Lower lobe of right lung (tissue), 2 donors: ENCODE results near the gene RPGRIP1L. TPM values are rescaled to one million over a fixed set of nuclear protein-coding genes. Genes with fewer than 3 reads are reported as not detected.

ENCODE experiments used
- ATAC-seq, 2 donors: fragments of 200-7000 bp; cut with Tn5 transposase; one replicate each; pipeline ENCODE4 v1.9.1; 2020 to 2022; ENCODE audit warnings: mild to moderate bottlenecking in 2 of 2, moderate library complexity in 2 of 2
- DNase-seq: peaks from one replicate; pipeline ENCODE4 v3.0.0-alpha.2; 2020
- H3K27ac ChIP-seq: fragments of 200-600 bp; one replicate; pipeline ENCODE4 v1.8.0; 2022
- H3K27me3 ChIP-seq: fragments of 200-600 bp; one replicate; pipeline ENCODE4 v1.8.0; 2022; ENCODE audit warnings: low read depth
- H3K36me3 ChIP-seq: fragments of 200-600 bp; one replicate; pipeline ENCODE4 v1.8.0; 2022; ENCODE audit warnings: mild to moderate bottlenecking
- H3K4me1 ChIP-seq: fragments of 200-600 bp; one replicate; pipeline ENCODE4 v1.8.0; 2022
- H3K4me3 ChIP-seq: fragments of 200-600 bp; one replicate; pipeline ENCODE4 v1.8.0; 2022; ENCODE audit warnings: mild to moderate bottlenecking
- H3K9me3 ChIP-seq: fragments of 200-600 bp; one replicate; pipeline ENCODE4 v1.8.0; 2022
- intact Hi-C: fragments of 100-400 bp; cut with DNase I; formaldehyde crosslinking; loops from one replicate; pipeline ENCODE4 v1.11.0; 2022
- total RNA-seq: library from RNA; stranded (reverse); fragmentation: NEBNext Ultra II Directional; extraction: Animal tissue kit (Norgen Biotek cat#: 25700); gene quantifications from one replicate; pipeline ENCODE4 v1.2.1, GENCODE V29; 2021
- TF ChIP-seq, protein P1 (sequence below): fragments of 200-600 bp; IDR thresholded peaks from one replicate; pipeline ENCODE4 v1.8.0; 2022; ENCODE audit warnings: antibody characterized with exemption, mild to moderate bottlenecking
- donor health status: DM: no; HTN: yes; CAD: no; lungs with severe emphysema.

Gene RPGRIP1L
- total RNA-seq, 1 donor from 2014 or later = 6.6 TPM

DNA sequence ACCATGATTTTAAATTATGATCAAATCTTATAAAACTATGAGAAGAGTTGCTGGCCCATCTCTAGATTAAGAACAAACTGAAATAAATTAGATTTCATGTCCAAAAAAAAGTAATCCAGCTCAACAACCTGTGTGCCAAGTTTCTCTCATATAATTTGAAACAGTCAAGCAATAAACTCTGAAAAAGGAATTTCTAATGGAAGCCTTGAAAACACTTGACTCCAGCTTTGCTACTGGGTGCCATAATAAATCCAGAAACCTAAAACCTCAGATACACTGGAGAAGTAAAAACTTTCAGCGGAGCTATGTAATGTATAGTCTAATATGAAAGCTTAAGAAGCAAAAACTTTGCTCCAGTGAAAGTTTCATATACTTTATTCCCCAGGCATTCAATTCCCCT lies 25.5 kb downstream of the RPGRIP1L start:
- Histone ChIP-seq H3K27ac (no peak overlapping the region), H3K36me3 (no peaks in the 10 kb centered on the region), H3K9me3 (no peaks in the 10 kb centered on the region), H3K4me1 (no peaks in the 10 kb centered on the region), H3K27me3 (no peaks in the 10 kb centered on the region), H3K4me3 (no peak overlapping the region)
- ATAC-seq (no peak), DNase-seq (no peak)
- TF ChIP-seq, protein P1, sequence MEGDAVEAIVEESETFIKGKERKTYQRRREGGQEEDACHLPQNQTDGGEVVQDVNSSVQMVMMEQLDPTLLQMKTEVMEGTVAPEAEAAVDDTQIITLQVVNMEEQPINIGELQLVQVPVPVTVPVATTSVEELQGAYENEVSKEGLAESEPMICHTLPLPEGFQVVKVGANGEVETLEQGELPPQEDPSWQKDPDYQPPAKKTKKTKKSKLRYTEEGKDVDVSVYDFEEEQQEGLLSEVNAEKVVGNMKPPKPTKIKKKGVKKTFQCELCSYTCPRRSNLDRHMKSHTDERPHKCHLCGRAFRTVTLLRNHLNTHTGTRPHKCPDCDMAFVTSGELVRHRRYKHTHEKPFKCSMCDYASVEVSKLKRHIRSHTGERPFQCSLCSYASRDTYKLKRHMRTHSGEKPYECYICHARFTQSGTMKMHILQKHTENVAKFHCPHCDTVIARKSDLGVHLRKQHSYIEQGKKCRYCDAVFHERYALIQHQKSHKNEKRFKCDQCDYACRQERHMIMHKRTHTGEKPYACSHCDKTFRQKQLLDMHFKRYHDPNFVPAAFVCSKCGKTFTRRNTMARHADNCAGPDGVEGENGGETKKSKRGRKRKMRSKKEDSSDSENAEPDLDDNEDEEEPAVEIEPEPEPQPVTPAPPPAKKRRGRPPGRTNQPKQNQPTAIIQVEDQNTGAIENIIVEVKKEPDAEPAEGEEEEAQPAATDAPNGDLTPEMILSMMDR = no peak
- intact Hi-C loops = no loop called here

DNA sequence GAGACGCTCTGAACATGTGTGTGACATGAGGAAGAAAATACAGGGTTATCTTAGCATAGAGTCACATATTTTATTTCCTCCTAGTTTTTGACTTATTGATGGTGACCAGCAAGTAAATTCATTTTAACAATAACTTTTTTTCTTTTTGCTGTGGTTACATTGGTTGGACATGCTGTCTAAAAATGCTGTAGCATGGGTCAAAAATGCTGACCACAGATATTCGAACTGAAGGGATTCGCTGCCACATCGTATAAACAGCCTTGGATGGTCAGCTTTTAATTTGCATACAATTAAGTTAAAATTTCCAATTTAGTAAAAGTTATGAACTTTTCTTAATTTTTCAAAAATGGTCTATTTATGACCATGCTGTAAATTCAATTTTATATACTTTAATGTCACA lies 30.5 kb downstream of the RPGRIP1L start:
- Histone ChIP-seq H3K9me3 (no peaks in the 10 kb centered on the region), H3K4me1 (no peaks in the 10 kb centered on the region), H3K27me3 (no peaks in the 10 kb centered on the region), H3K4me3 (no peak overlapping the region), H3K36me3 (no peaks in the 10 kb centered on the region), H3K27ac (no peak overlapping the region)
- ATAC-seq = no peak
- intact Hi-C loops = no loop called here
- TF ChIP-seq, protein P1 = no peak
- no peak for DNase-seq

DNA sequence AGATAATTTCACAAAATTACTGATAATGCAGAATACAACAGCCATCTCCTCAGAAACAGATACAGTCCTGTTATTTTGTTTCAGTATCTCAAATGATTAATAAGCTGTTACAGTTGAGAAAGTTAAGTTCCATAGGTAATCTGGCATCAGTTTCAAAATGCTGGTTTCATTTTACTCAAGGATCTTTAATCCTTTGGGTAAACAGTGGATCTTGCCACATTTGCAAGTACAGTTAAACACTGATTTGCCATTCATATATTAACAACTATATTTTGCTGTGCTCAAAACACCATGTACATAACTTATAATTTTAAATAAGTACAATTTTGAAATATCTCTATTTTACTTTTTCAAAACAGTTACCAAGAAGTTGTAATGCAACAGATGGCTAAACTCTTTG lies 31.2 kb downstream of the RPGRIP1L start:
- TF ChIP-seq, protein P1 = no peak
- H3K27me3 ChIP-seq = no peaks in the 10 kb centered on the region
- no peaks in the 10 kb centered on the region for H3K9me3 ChIP-seq
- no peaks in the 10 kb centered on the region for H3K4me1 ChIP-seq
- no peak overlapping the region for H3K27ac ChIP-seq
- intact Hi-C loops = no loop called here
- ATAC-seq (no peak), DNase-seq (no peak)
- no peak overlapping the region for H3K4me3 ChIP-seq
- no peaks in the 10 kb centered on the region for H3K36me3 ChIP-seq

DNA sequence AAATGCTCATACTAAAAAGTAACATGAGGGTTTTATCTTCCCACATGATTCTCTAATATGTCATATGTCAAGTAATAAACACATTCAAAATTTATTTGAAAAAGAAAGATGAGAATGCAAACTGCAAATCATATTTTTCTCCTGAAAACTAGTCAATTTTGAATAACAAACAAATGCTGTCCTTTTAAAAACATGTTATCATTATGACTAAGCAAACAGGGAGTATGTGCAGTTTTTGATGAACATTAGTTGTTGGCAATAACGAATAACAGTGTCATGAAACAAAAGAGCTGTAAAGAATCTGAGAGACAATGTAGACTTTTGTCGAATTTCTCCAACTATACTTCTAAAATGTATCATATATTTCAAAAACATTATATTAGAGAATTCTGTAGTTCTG lies 34.8 kb downstream of the RPGRIP1L start:
- ATAC-seq (no peak), DNase-seq (no peak)
- H3K36me3 ChIP-seq = no peaks in the 10 kb centered on the region
- H3K4me1 ChIP-seq = no peaks in the 10 kb centered on the region
- no peak overlapping the region for H3K27ac ChIP-seq
- no peak overlapping the region for H3K4me3 ChIP-seq
- no peaks in the 10 kb centered on the region for H3K27me3 ChIP-seq
- intact Hi-C loops = no loop called here
- no peaks in the 10 kb centered on the region for H3K9me3 ChIP-seq
- TF ChIP-seq, protein P1 = no peak

DNA sequence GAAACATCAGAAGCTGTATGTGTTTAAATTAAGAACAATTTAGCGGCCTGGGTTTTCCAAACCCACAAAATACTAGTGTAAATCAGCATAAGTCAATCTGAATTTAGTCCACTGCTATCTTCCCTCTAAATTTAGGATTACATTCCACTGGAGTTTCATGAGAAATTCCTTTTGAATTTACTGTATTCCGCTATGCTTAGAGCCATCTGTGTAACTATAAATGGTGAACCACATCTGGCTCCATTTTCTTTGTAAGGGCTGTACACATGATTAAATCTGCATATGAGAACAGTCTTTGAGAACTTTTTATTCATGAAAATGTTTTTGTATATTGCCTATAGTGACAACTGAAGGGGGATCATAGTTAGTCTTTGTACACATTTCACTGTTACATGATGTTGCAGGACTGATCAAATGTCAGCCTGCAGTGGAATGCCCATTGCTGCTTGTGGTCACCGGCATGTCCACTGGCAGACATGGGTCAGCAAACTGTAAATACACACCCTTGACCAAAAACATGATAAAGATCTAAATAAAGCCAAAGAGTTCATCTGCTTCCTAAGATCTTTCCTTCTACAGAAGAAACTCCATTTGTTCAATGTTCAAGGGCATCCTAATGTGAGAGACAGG lies 36.8 kb downstream of the RPGRIP1L start:
- Histone ChIP-seq H3K9me3 (no peaks in the 10 kb centered on the region), H3K36me3 (no peaks in the 10 kb centered on the region), H3K27ac (no peak overlapping the region), H3K4me1 (no peaks in the 10 kb centered on the region), H3K27me3 (no peaks in the 10 kb centered on the region), H3K4me3 (no peak overlapping the region)
- ATAC-seq (no peak), DNase-seq (no peak)
- TF ChIP-seq, protein P1 = no peak
- intact Hi-C loops = no loop called here
